Muscle of arm (tissue), 12 donors: ENCODE measurements around the gene PRIMA1. TPM values are rescaled to one million over a fixed set of nuclear protein-coding genes. Genes with fewer than 3 reads are reported as not detected.

ENCODE experiments used
- DNase-seq: peaks from one replicate; pipeline ENCODE4 v3.0.0-alpha.2; 2013
- polyA plus RNA-seq, 12 donors: library from polyadenylated mRNA; unstranded; fragments of 120-200 nt; gene quantifications; one replicate each; pipeline ENCODE4 v1.2.1, GENCODE V29; 2013; ENCODE audit not compliant: insufficient read length in 12 of 12

Gene PRIMA1
- polyA plus RNA-seq, 12 donors = 2.0 to 7.5 (median 3.9) TPM; not detected in 1

- no peak for DNase-seq
Measured at GRCh38 chr14:93676416-93676958, 111.8 kb downstream of the PRIMA1 start.

- no peak for DNase-seq
Measured at GRCh38 chr14:93675651-93676050, 112.6 kb downstream of the PRIMA1 start.

GRCh38 chr14:93674343-93674742 is 113.9 kb downstream of the PRIMA1 start:
- no peak for DNase-seq

GRCh38 chr14:93669632-93670031 is 118.7 kb downstream of the PRIMA1 start:
- DNase-seq = no peak

Other genes starting within 250 kb of the PRIMA1 start
- gene FAM181A, start 138.9 kb upstream of the PRIMA1 start, polyA plus RNA-seq = under 1 TPM in 5 of 12 donors, not detected in 7; 0.09 to 0.22 (median 0.13) TPM
- 10 to 100 TPM in 11 of 12 donors, not detected in 1; 10.5 to 37.9 (median 26.4) TPM for gene ASB2, start 188.1 kb upstream of the PRIMA1 start, polyA plus RNA-seq
- under 1 TPM in 6 of 12 donors, not detected in 6; 0.09 to 0.36 (median 0.23) TPM for gene CCDC197, start 208.8 kb upstream of the PRIMA1 start, polyA plus RNA-seq
- 1 to 10 TPM in 3 of 12 donors, under 1 TPM in 7, not detected in 2; 0.48 to 1.9 (median 0.92) TPM for gene OTUB2, start 237.9 kb upstream of the PRIMA1 start, polyA plus RNA-seq